ENCODE data around the gene TGFBR3L. TPM values are rescaled to one million over a fixed set of nuclear protein-coding genes. Genes with fewer than 3 reads are reported as not detected.

Gene TGFBR3L
- 0.89 and 1.00 TPM in 2 replicates for total RNA-seq

GRCh38 chr19:7914598-7915045 is at the start of gene TGFBR3L:
Gene TGFBR3L, plus strand, starts transcription at chr19:7914830.

GRCh38 chr19:7874076-7874896 is 40.3 kb upstream of the TGFBR3L start, which contains the start of gene PRR36:
Gene PRR36, minus strand, starts transcription at chr19:7874390. Its CDS starts 701 bp downstream, at chr19:7873689.

GRCh38 chr19:7888145-7888825 is 26.3 kb upstream of the TGFBR3L start, which contains the start of gene LRRC8E:
Gene LRRC8E, plus strand, starts transcription at chr19:7888510. Its CDS starts 7,094 bp downstream, at chr19:7895604.

GRCh38 chr19:7903244-7904073 is 11.2 kb upstream of the TGFBR3L start, which contains the start of gene MAP2K7:
Gene MAP2K7, plus strand, starts transcription at chr19:7903877. Its CDS starts 68 bp downstream, at chr19:7903945.

GRCh38 chr19:7919610-7920518 is 5.2 kb downstream of the TGFBR3L start, which contains the start of gene SNAPC2:
Gene SNAPC2, plus strand, starts transcription at chr19:7920338. Its CDS starts 29 bp downstream, at chr19:7920367.

GRCh38 chr19:7926021-7926726 is 11.5 kb downstream of the TGFBR3L start, which contains the start of gene CTXN1:
Gene CTXN1, minus strand, starts transcription at chr19:7926135. Its CDS starts 597 bp downstream, at chr19:7925538.

GRCh38 chr19:7943444-7944176 is 29.0 kb downstream of the TGFBR3L start, which contains the start of gene TIMM44:
Gene TIMM44, minus strand, starts transcription at chr19:7943666. Its CDS starts 15 bp downstream, at chr19:7943651.

Other genes starting within 250 kb of the TGFBR3L start
- not detected in 2 replicates for gene RETN, start 245.8 kb upstream of the TGFBR3L start, total RNA-seq
- gene MCEMP1, start 237.7 kb upstream of the TGFBR3L start, total RNA-seq: not detected in 2 replicates
- gene TRAPPC5, start 234.0 kb upstream of the TGFBR3L start, total RNA-seq: 74.4 and 78.4 TPM in 2 replicates
- not detected in 2 replicates for gene FCER2, start 212.7 kb upstream of the TGFBR3L start, total RNA-seq
- not detected in 2 replicates for gene CLEC4G, start 182.7 kb upstream of the TGFBR3L start, total RNA-seq
- not detected in 2 replicates for gene CD209, start 167.3 kb upstream of the TGFBR3L start, total RNA-seq
- not detected in 2 replicates for gene CLEC4M, start 151.6 kb upstream of the TGFBR3L start, total RNA-seq
- 12.3 and 23.0 TPM in 2 replicates for gene EVI5L, start 84.6 kb upstream of the TGFBR3L start, total RNA-seq
- gene PRR36, start 40.4 kb upstream of the TGFBR3L start, total RNA-seq: not detected in 2 replicates
- 9.2 and 10.7 TPM in 2 replicates for gene LRRC8E, start 26.3 kb upstream of the TGFBR3L start, total RNA-seq
- 10.0 and 13.4 TPM in 2 replicates for gene MAP2K7, start 11.0 kb upstream of the TGFBR3L start, total RNA-seq
- 25.8 and 35.0 TPM in 2 replicates for gene SNAPC2, start 5.5 kb downstream of the TGFBR3L start, total RNA-seq
- 1.1 and 2.6 TPM in 2 replicates for gene CTXN1, start 11.3 kb downstream of the TGFBR3L start, total RNA-seq
- 53.8 and 67.4 TPM in 2 replicates for gene TIMM44, start 28.8 kb downstream of the TGFBR3L start, total RNA-seq
- 39.5 and 66.5 TPM in 2 replicates for gene ELAVL1, start 90.8 kb downstream of the TGFBR3L start, total RNA-seq
- gene CCL25, start 137.9 kb downstream of the TGFBR3L start, total RNA-seq: not detected in 2 replicates
- not detected in 2 replicates for gene FBN3, start 234.8 kb downstream of the TGFBR3L start, total RNA-seq